ENCODE results near the gene PACSIN1. TPM values are rescaled to one million over a fixed set of nuclear protein-coding genes. Genes with fewer than 3 reads are reported as not detected.

Gene PACSIN1
- total RNA-seq, 1 experiment from 2014 or later = 5.0 TPM

- Histone ChIP-seq H3K4me1 (ENCODE audit: control insufficient read depth in 1 of 2, insufficient read depth in 2 of 2, low read length in 2 of 2) (peaks cover 3 to 12% of the 10 kb centered on the region in 2 experiments; a peak in 3 of 4 replicates), H3K4me3 (replicated peaks in 1 of 2; ENCODE audit: low read depth in 1 of 2, low read length in 2 of 2) (no peak overlapping the region), H2AFZ (ENCODE audit: low read depth, low read length, poor library complexity, severe bottlenecking) (no peak overlapping the region), H3K9me3 (ENCODE audit: control insufficient read depth in 1 of 2, insufficient read depth in 1 of 2, low read depth in 1 of 2, low read length in 2 of 2) (no peaks in the 10 kb centered on the region), H4K20me1 (ENCODE audit: insufficient read depth) (no peaks in the 10 kb centered on the region), H3K4me2 (ENCODE audit: low read length) (no peak overlapping the region), H3K36me3 (ENCODE audit: control insufficient read depth in 1 of 2, insufficient read depth in 2 of 2, low read length in 2 of 2) (no peaks in the 10 kb centered on the region), H3K79me2 (ENCODE audit: insufficient read depth, low read length) (no peaks in the 10 kb centered on the region), H3K9ac (ENCODE audit: low read length) (no peak overlapping the region), H3K9me2 (ENCODE audit: insufficient read depth) (no peaks in the 10 kb centered on the region), H3K27ac (ENCODE audit: low read depth, low read length) (no peak overlapping the region), H3K27me3 (ENCODE audit: insufficient read depth, low read length) (no peaks in the 10 kb centered on the region)
- DNase-seq (ENCODE audit: low read depth, low spot score) (no peak), ATAC-seq (no peak)
- no TSS peak for BruUV-seq (replicated peaks)
- POLR2A ChIA-PET = no interaction called here
- TF ChIP-seq RAD21 (IDR thresholded peaks at IDR 0.05; ENCODE audit: low read depth) (no peak), EGR1 (IDR thresholded peaks at IDR 0.05; ENCODE audit: low read depth) (no peak), SP1 (IDR thresholded peaks at IDR 0.05; ENCODE audit: low read depth) (no peak), CBX3 (IDR thresholded peaks at IDR 0.05; ENCODE audit: low read depth) (no peak), EZH2 (IDR thresholded peaks at IDR 0.05) (no peak), CEBPB (IDR thresholded peaks at IDR 0.05; ENCODE audit: low read depth) (no peak), SIN3A (IDR thresholded peaks at IDR 0.05; ENCODE audit: low read depth) (no peak), SRF (IDR thresholded peaks at IDR 0.05; ENCODE audit: low read depth) (no peak), JUND (IDR thresholded peaks at IDR 0.05) (no peak), REST (IDR thresholded peaks at IDR 0.05; ENCODE audit: low read depth) (no peak), FOSL1 (IDR thresholded peaks at IDR 0.05; ENCODE audit: low read depth) (no peak), ZBTB33 (IDR thresholded peaks at IDR 0.05; ENCODE audit: extremely low read depth, insufficient replicate concordance, low read length) (no peak), ZNF274 (IDR thresholded peaks at IDR 0.05; ENCODE audit: low read depth, low read length) (no peak), YY1 (IDR thresholded peaks at IDR 0.05; ENCODE audit: extremely low read depth, insufficient replicate concordance, low read depth, low read length) (no peak), ZFX (IDR thresholded peaks at IDR 0.05) (no peak), MAX (IDR thresholded peaks at IDR 0.05) (no peak), EZH2phosphoT487 (IDR thresholded peaks at IDR 0.05; ENCODE audit: borderline replicate concordance) (no peak), ELF1 (IDR thresholded peaks at IDR 0.05; ENCODE audit: borderline replicate concordance, low read depth) (no peak)
- CTCF ChIA-PET = no interaction called here
- intact Hi-C loops (cut with micrococcal nuclease) = no loop called here
- RAD21 ChIA-PET (ENCODE audit: low non-redundant PET in 1 of 2, low total read pairs in 2 of 2, uncharacterized antibody in 2 of 2, unreplicated experiment in 2 of 2) = no interaction called here
These were observed 72.7 kb downstream of the PACSIN1 start for GRCh38 chr6:34538581-34538980.
